Activated naive CD8-positive, alpha-beta T cell treated with anti-CD3 and anti-CD28 coated beads, Interleukin-2, amount 50 U/mL, for 16 hours (primary cell): ENCODE results near the gene FAM156A.
A peak's percentile ranks its signal among the peaks of the same experiment; 100 is the strongest.
"Not testable (repeated sequence)": the region's sequence is repeated elsewhere in the genome, so short reads cannot be mapped to it uniquely, and the experiment has no call there.

Experiments
- DNase-seq: peaks from one replicate; pipeline ENCODE4 v3.0.0-alpha.2; 2020; ENCODE audit warnings: low read depth, low spot score

FAM156A gene, protein sequence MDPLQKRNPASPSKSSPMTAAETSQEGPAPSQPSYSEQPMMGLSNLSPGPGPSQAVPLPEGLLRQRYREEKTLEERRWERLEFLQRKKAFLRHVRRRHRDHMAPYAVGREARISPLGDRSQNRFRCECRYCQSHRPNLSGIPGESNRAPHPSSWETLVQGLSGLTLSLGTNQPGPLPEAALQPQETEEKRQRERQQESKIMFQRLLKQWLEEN

DNA sequence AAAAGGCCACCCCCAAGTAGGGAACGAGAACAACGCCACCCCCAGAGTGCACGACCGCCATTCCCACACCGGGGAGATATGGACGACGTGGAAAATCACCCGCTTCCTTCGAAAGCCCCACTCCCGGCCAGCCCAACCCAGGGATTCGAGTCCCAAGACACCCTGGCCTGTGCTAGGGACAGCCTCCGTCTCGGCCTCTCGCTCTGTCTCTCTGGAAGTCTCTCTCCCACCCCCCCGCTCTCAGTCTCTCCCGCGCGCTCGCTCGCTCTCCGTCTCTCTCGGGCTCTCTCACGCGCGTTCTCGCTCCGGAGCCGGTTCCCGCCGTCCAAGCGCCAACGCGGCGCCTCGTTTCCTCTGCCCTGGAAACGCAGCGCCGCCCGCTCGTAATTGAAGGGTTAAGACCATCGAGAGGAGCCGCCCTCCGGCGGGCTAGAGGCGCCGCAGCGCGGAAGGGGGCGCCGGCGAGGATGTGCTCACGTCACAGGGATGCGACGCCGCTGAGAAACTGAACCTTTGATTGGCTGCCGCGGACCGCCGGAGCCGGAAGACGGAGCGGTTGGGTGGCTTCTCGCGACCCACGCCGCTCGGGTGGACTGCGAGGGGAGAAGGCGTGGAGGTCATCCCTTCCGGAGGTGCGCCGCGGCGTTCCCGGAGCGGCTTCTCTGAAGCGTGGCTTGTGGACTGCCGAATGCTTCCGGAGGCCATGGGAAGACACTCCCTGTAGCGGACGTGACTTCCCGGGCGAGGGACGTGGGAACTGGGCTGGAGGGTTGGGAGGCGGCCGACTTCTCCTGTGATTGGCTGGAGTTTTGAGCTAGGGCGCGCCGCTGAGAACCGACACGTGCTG is at the start of gene FAM156A:
FAM156A (minus strand) TSS at position 406 of the 847 bp plus-strand sequence. CDS start 9,930 bp downstream, outside the sequence.
- not testable (repeated sequence) for DNase-seq

DNA sequence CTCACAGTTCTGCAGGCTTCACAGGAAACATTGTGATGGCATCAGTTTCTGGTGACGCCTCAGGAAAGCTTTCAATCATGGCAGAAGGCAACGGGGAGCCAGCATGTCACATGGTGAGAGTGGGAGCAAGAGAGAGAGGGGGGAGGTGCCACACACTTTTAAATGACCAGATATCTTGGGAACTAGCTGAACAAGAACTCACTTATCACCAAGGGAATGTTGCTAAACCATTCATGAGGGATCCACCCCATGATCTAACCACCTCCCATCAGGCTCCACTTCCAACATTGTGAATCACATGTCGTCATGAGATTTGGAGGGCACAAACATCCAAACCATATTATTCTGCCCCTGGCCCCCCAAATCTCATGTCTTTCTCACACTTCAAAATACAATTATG is 47.0 kb upstream of the FAM156A start:
- DNase-seq = no peak

DNA sequence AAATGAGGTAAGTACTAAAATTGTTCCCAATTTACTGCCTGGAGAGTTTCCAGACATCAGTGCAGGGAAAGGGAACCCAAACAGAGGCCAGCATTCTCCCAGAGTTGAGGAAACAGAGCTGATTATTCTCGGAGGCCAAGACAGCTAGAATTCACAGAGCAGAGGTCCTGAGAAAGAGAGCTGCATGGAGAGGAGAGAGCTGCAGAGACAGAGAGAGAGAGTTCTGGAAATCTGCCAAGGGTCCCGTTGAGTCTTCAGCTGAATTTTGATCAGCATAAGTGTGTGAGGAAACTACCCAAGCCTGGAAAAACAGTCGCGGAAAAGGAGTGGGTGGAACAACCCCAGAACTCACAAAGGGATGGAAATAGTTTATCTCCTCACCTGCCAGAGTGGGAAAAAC is 46.5 kb upstream of the FAM156A start:
- DNase-seq = no peak

DNA sequence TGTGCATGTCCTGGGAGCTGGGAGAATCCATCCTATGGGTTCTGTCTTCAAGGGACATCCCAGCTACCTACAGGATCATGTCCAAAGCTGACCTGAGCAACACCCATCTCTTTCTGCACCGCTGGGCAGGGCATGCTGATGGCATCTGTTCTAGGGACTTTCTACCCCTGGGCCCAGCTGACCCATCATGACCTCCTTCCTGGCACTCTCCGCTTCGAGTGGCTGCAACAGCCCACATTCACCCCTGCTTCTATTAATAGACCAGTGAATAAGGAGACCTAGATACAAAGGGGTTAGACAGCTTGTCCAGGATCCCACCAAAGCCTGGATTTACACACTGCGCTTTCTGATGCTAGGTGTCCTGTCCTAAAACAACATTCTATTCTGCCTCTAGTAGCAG is 45.7 kb upstream of the FAM156A start:
- no peak for DNase-seq

DNA sequence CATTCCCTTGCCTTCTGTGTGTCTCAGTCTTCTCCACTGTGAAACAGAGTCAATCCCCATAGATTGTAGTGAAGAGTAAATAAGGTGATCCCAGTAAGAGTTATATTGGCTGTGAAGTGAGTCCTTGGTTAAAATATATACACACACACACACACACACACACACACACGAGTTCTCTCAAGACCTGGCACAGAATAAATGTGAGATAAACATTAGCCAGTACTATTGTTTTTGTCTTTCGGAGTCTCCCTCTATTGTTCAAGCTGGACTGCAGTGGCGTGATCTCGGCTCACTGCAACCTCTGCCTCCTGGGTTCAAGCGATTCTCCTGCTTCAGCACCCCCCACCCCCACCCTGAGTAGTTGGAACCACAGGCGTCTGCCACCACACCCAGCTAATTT is 44.8 kb upstream of the FAM156A start:
- no peak for DNase-seq

DNA sequence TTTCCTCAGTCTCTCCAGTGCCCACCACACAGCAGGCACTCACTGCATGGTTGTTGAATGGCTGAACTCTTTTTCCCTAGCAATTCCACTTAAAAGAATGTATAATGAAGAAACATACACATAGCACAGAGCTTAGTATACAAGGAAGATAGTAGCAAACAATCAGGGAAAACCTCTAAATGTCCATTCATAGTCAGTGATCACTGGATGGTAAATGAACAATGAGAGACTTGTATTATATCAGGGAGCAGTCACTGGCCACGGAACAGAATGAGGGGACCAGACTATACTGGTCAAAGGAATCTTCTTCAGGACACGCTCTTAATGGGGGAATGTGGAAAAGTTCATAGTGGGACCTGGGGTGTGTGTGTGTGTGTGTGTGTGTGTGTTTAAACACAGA is 43.6 kb upstream of the FAM156A start:
- DNase-seq = no peak

DNA sequence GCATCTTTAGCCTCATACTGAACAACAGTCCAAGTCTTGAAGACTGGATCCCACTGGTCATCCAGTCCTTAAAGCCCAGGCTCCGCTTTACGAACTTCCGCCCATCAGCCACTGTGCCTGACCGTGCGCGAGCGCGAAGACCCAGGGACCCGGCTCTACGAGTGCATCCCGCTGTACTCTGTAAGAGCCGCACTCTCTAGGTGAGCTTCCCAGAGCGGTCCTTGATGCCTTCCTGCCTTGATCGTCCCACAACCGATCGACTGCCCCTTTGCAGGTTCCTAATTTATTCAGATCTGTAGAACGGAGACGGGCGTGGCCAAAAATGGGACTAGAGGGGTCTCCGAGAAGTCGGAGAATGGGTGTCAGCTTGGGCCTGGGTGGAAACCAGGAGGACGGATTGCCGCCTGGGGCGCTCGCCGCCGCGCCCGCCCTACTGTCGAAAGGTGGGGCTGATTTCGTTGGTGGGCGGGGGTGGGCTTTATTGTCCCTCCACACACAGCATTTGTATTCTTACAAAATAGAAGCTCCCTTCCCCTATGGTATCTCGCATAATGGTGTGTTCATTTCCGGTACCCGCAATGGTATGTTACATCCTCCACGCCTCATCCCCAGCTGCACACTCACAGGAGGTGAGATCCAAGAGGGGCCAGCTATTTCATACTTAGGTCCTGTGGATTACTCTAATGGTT is 42.3 kb upstream of the FAM156A start:
- DNase-seq = no peak

DNA sequence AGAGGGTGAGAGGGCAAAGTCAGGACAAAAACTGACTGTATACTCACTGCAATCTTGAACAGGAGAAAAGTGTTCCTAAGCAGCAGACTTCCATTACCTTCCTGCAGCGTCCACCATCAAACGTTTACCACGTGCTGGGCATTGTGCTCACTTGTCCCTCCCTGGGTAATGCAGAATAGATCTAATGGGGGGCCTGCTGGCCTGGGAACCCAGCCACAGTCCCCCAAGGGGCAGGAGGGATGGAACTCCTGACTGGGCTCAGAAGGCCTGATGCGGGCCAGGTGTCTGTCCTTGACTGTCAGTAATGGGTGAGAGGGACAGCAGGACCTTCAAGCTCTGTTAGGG is 37.6 kb upstream of the FAM156A start:
- no peak for DNase-seq

DNA sequence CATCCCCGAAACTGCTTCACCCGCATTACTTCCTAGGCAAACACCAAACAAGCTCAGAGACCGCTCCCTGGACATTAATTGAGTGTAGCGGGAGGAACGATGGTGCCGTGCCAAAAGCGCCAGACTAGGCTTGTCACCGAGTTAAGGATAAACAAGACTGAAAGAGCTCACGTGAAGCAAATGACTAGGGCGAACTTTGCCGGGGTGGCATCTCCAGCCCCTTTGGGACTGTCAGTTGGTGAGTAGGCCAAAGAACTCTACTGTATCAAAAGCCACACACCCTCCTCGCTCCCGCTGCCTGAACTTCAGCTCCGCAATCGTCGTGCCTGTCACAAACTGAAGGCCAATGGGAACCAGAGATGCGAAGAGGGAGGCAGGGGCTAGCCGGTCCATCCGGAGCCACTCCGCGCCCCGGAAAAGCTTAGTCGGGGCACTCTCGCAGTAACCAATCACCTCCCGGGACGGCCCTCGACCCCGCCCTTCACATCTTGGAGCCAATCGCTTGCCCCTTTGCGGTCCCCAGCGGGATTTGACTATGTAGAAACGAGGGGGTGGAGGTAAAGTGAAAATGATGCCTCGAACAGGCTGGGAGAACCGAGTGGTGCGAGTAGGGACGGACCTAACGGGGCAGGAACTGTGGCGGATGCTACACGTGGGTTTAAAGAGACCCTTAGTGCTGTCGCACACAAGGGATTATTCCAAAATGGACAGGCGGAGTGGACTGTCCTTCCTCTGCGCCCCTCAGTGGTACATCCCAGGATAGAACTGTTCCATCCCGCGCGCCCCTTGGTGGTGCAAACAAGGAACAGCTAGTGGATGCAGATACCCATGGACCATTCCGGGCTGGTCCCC is 37.0 kb upstream of the FAM156A start:
- DNase-seq = peak; percentile 85

DNA sequence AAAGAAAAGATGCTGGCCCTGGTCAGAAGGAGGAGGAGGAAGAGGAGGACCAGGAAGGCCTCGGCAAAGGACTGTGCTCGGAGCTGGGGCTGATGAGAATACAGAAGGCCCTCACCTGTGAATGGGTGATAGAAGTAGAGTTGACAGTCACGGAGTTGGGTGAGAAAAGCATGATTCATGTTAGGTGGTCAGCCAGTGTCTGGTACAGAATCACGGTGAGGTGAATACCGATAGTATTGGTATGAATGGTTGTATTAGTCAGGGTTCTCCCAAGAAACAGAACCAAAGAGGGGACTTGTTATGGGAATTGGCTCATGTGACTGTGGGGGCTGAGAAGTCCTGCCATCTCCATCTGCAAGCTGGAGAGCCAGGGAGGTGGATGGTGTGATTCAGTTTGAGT is 32.5 kb upstream of the FAM156A start:
- no peak for DNase-seq

DNA sequence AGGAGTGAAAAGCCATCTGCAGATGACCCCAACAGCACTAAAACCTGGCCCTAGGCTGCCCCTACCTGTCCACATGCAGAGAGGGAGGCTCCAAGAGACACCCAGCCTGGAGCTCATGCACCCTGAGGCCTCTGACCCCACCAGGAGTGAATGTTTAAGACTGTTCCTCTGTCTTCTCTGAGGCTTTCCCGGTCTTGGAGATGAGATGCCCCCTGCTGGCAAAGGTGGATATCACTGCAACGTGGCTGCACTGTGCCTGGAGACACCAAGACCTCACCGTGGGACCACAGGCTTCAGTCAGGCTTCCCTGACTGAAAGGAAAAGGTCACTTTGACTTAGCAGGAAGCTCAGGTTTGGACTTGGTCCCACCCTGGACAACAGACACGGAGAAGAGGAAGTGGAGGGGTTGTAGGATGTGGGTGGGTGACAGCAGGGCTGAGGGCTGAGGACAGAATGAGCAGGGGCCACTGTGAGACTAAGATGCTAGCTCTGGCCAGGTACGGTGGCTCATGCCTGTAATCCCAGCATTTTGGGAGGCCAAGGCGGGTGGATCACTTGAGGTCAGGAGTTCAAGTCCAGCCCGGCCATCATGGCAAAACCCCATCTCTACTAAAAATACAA is 31.8 kb upstream of the FAM156A start:
- peak; percentile 14 for DNase-seq

DNA sequence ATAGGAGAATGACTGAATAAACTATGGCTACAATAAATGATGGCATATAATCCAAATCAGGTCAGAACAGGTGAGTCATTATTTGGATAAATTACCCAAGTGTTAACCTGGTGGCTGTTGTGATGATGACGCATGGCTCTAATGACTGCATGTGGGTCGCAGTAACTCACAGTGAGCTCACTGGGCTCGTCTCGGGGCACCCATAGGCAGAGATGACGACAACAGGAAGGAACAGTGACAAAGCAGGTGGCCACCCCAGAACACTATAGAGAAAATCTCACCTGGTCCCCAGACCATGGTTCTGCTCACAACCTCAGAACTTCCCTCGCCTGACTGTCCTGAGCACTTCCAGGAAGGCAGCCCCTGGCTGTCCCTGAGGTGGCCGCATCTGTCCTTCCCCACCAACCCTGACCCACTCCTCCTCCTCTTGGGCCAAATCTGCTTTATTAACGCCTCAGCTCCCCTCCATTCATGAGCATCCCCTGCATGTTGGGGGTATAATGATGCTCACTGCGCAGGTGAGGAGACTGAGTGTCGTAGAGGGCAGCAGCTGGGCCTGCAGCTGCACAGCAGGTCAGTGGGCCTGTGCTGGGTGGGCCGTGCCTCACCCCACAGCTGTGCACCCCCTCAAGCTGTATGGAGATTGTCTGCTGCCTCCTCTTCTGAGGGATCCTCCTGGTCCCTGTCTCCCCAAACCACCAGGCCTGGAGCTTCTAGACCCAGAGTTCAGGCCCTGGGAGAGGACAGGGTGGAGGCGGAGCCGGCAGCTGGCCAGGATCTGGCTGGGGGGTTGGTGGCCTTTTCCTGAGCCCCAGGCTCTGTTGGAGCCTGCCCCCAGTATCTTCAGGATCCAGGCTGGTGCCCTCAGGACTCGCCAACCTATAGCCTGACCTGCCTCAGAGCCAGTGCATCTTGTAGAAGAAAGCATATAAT is 30.9 kb upstream of the FAM156A start:
- DNase-seq = no peak

DNA sequence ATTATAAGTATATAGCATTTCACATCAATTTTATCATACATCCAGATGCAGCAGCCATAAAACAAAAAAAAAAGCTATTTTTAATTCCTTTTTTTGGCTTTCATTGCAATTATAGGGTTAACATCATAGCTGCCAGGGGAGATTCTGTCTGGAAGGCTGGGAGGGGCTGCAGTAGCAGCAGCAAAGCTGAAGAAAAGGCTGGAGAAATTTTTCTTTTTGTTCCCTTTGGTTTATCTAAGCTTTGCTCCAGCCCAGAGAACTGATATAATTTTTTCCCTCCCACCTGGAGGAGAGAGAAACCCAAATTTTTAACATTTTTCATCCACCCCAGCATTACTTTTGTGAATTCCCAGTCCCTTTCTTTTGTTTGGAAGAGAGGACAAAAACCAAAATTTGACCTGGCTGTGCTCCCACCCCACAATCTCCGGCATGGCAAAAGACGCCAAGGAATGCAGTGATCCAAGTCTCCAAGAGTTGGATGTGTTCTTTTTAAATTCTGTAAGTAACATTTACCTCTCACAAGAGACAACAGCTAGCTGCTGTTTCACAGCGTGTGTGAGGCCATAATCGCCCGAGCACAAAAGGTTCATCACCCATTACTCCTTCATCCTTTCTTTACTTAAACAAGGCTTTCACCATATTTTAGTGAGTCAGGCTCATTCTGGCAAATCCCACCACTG is 25.1 kb upstream of the FAM156A start:
- DNase-seq = no peak

DNA sequence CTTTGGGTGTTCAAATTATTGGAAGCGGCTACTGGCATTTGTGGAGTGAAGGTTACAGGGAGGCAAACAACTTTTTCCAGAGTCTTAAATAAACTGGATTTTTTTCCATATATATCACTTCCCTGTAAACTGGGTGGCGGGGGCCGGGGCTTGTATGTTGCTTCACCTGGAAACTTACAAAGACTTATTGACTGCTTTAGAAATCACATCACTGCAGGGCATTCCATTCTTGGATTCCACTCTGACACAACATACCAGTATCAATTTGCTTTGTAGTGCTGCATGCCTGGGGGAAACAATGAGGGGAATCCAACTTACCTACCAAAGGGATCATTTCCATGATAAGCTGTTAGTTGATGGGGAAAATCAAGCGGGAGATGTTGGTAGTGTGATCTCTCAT is 21.7 kb upstream of the FAM156A start:
- no peak for DNase-seq

DNA sequence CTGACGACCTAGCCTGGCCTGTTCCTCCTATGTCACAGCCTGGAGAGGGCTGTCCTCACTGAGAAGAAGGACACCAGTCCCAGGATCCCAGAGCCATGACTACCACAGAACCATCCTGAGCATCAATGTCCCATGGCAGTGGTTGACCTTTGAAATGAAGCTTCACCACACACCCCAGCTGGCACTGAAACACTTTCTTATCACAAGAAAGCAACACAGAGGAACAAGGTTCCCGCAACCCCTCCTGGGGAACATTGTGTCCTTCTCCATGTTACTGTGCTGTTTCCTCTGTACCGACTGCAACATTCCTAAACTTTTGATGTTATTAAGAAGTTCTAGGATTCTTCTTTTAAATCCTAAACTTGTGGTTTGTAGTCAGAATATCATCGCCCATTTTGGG is 21.2 kb upstream of the FAM156A start:
- DNase-seq = no peak

DNA sequence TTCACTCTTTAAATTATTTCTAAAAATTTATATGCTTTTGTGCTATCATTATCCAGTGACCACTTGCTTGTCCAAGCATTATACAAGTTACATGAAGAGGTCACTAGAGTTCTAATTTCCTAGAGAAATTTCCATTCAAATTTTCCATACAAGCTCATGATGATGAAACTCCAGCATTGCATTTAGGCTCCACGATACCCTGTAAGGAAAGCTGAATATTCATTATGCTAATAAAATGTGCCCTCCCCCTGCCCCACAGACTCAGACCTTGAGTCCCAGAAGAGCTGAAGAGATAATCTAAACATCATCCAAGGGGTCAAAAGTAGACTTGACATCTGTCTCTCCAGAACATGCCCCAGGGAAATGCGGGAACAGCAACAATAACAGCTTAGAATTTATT is 19.6 kb upstream of the FAM156A start:
- DNase-seq = no peak

DNA sequence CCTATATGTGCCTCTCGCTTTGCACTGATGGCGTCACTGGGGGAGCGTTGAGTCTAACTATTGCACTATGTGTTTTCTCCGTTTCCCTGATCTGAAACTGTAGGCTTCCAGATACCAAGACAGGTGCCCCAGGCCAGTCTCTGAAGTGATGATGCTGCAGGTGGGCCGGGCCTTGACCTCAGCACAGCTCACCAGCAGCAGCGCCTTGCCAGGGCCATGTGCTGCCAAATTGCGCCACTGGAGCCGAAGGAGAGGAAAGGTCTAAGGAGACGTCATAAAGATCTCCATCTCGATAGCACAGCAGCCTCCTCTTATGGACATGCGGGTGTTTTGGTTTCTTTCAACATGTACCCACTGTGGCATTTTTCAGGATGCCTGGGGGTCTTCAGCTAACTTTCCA is 17.3 kb upstream of the FAM156A start:
- not testable (repeated sequence) for DNase-seq

DNA sequence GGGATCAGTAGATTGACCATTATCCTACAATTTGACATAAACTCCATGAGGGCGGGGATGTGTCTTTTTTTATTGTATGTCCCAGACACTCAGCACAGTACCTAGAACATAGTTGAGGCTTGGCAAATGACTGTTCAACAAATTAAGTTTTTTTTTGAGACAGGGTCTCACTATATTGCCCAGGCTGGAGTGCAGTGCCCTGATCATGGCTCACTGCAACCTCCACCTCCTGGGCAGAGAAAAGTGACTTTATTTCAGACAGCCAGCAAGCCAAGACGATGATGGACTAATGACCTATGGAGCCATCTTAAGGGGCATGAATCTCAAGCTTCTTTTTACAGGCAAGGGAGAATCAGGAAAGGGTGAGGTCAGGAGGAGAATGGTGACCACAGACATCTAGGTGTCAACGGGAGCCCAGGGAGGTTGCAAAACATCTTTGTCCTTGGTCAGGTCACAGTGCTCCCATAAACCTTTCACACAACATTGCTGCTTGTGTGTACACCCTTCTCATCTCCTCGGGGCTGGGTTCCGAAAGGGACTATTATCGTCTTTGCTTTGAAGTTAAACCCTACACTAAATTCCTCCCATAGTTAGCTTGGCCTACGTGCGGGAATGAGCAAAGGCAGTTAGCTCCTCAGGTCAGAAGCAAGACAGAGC is 16.1 kb upstream of the FAM156A start:
- DNase-seq = not testable (repeated sequence)

DNA sequence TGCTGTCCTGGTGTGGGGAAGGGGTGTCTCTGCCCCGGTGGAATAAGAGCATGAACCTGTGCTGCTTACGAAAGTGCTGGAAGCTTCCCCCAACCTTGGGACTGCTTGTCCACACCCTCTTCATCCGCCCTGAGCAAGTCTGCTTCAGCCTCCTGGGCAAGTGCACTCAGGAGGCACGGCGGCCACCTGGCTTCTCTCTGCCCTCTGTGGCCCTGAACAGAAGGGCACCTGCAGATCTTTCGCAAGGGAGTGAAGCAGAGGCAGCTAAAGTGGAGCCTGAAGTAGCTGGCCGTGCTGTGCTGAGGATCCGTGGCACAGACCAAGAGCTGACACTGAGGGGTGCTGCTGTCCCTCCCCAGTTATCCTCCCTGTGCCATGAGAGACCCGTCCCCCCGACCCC is 9.6 kb upstream of the FAM156A start:
- not testable (repeated sequence) for DNase-seq
